ENCODE measurements around the gene GAL3ST3. TPM values are rescaled to one million over a fixed set of nuclear protein-coding genes. Genes with fewer than 3 reads are reported as not detected.

The GAL3ST3 gene
- total and polyA plus RNA-seq, 2 donors (not counting 1 experiment from before 2014, with no cell fraction given) = not detected

DNA sequence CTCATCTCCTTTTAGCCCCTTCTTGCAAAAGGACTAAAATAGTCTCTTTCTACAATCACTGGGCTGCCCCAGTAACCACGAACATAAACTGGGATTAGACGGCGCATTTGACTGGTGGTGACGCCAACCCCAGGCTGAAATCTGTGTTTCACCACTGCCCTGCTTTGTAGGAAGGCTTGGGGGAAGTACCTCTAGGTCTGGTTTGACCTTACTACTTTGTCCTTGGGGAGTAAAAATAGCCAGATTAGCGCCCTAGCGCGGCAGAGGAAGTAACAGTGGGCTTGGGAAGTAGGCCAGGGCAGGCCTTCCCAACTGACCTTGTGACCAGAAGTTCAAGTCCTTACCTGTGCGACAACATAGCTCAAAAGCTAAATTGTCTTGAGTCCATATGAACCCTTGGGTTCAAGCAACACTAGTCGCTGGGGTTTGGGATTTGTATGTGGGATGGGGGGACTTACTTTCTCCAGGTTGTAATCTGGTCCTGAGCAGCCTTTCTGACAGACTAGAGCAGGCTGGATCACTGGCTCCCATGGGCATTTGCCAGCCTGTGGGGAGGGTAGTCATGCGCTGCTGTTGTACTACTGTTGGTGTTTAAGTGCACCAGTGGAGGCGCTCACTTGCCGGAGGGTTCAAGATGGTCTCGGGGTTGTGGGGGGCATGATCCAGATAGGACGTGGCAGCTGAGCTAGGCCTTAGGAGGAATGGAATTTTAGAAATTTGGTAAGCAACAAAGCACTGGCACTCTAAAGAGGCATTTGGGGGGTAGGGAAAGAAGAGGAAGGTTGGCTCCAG, 20.2 kb upstream of the GAL3ST3 start:
- Histone ChIP-seq H3K27me3 (ENCODE audit: control insufficient read depth, insufficient read depth, low read length) (no peaks in the 10 kb centered on the region), H3K9ac (ENCODE audit: insufficient read depth, low read length) (peak overlapping the region; percentile 69), H3K4me1 (ENCODE audit: control insufficient read depth, extremely low read depth, insufficient read depth, low read length) (peaks cover 18% of the 10 kb centered on the region), H3K4me3 (replicated peaks in 1 of 4; ENCODE audit: control extremely low read depth in 1 of 4, insufficient read depth in 1 of 4, low read depth in 3 of 4, low read length in 4 of 4) (peak overlapping the region; percentile 27 to 64 (median 41)), H3K79me2 (ENCODE audit: control insufficient read depth, insufficient read depth, low read length) (peaks cover 22% of the 10 kb centered on the region), H3K9me3 (ENCODE audit: control insufficient read depth, insufficient read depth, low read depth, low read length) (no peaks in the 10 kb centered on the region), H3K36me3 (ENCODE audit: control insufficient read depth, insufficient read depth, low read length) (peaks cover 21% of the 10 kb centered on the region), H3K4me2 (ENCODE audit: extremely low read depth, insufficient read depth, low read length) (peak overlapping the region; percentile 80), H3K27ac (ENCODE audit: insufficient read depth, low read length) (peak overlapping the region; percentile 84), H2AFZ (ENCODE audit: low read length) (no peak overlapping the region), H4K20me1 (ENCODE audit: control insufficient read depth, extremely low read depth, insufficient read depth, low read length) (peaks cover 2% of the 10 kb centered on the region)
- peak; percentile 34 to 64 for DNase-seq (ENCODE audit: low read depth in 2 of 2)
- TF ChIP-seq, protein P1, sequence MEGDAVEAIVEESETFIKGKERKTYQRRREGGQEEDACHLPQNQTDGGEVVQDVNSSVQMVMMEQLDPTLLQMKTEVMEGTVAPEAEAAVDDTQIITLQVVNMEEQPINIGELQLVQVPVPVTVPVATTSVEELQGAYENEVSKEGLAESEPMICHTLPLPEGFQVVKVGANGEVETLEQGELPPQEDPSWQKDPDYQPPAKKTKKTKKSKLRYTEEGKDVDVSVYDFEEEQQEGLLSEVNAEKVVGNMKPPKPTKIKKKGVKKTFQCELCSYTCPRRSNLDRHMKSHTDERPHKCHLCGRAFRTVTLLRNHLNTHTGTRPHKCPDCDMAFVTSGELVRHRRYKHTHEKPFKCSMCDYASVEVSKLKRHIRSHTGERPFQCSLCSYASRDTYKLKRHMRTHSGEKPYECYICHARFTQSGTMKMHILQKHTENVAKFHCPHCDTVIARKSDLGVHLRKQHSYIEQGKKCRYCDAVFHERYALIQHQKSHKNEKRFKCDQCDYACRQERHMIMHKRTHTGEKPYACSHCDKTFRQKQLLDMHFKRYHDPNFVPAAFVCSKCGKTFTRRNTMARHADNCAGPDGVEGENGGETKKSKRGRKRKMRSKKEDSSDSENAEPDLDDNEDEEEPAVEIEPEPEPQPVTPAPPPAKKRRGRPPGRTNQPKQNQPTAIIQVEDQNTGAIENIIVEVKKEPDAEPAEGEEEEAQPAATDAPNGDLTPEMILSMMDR (conservative IDR thresholded peaks at IDR 0.05 in 1 of 2, IDR thresholded peaks at IDR 0.05 in 1 of 2; ENCODE audit: low read depth in 1 of 2, low read length in 2 of 2) = peak; percentile 15 to 22
- TF ChIP-seq EZH2 (IDR thresholded peaks at IDR 0.05; ENCODE audit: low read length, missing control alignments) = no peak

DNA sequence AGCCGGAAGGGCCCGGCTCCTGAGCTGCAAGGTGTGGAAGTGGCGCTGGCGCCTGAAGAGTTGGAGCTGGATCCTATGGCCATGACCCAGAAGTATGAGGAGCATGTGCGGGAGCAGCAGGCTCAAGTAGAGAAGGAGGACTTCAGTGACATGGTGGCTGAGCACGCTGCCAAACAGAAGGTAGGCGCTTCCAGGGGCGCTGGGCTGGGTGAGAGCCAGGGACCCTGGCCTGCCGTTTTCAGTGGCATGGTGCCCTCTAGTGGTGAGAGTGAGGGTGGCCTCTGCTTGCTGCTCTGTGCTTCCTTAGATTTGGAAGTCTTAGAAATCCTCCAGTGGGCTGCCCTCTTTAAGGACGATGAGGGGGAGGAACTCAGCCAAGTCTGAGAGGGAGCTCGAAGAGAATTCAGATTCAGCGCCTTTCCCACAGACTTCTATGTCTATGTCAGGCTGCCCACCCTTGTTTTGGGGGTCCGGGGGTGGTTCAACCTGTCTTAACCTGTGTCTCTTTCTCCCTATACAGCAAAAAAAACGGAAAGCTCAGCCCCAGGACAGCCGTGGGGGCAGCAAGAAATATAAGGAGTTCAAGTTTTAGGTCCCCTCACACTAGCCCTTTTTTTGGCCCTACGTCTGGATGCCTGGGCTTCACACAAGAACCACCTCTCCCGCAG, 19.3 kb upstream of the GAL3ST3 start:
- no peak overlapping the region for H3K4me3 ChIP-seq (replicated peaks in 1 of 4; ENCODE audit: control extremely low read depth in 1 of 4, insufficient read depth in 1 of 4, low read depth in 3 of 4, low read length in 4 of 4)
- peaks cover 22% of the 10 kb centered on the region for H3K79me2 ChIP-seq (ENCODE audit: control insufficient read depth, insufficient read depth, low read length)
- H3K36me3 ChIP-seq (ENCODE audit: control insufficient read depth, insufficient read depth, low read length) = peaks cover 22% of the 10 kb centered on the region
- H3K27ac ChIP-seq (ENCODE audit: insufficient read depth, low read length) = peak overlapping the region; percentile 84
- TF ChIP-seq, protein P1 (conservative IDR thresholded peaks at IDR 0.05 in 1 of 2, IDR thresholded peaks at IDR 0.05 in 1 of 2; ENCODE audit: low read depth in 1 of 2, low read length in 2 of 2) = peak; percentile 79 to 91
- no peak for TF ChIP-seq EZH2 (IDR thresholded peaks at IDR 0.05; ENCODE audit: low read length, missing control alignments)
- DNase-seq (ENCODE audit: low read depth in 2 of 2) = peak; percentile 59 to 67
- no peaks in the 10 kb centered on the region for H3K27me3 ChIP-seq (ENCODE audit: control insufficient read depth, insufficient read depth, low read length)
- H4K20me1 ChIP-seq (ENCODE audit: control insufficient read depth, extremely low read depth, insufficient read depth, low read length) = peaks cover 2% of the 10 kb centered on the region
- H3K9me3 ChIP-seq (ENCODE audit: control insufficient read depth, insufficient read depth, low read depth, low read length) = no peaks in the 10 kb centered on the region
- H3K4me2 ChIP-seq (ENCODE audit: extremely low read depth, insufficient read depth, low read length) = no peak overlapping the region
- H2AFZ ChIP-seq (ENCODE audit: low read length) = no peak overlapping the region
- H3K4me1 ChIP-seq (ENCODE audit: control insufficient read depth, extremely low read depth, insufficient read depth, low read length) = peaks cover 18% of the 10 kb centered on the region
- H3K9ac ChIP-seq (ENCODE audit: insufficient read depth, low read length) = no peak overlapping the region

DNA sequence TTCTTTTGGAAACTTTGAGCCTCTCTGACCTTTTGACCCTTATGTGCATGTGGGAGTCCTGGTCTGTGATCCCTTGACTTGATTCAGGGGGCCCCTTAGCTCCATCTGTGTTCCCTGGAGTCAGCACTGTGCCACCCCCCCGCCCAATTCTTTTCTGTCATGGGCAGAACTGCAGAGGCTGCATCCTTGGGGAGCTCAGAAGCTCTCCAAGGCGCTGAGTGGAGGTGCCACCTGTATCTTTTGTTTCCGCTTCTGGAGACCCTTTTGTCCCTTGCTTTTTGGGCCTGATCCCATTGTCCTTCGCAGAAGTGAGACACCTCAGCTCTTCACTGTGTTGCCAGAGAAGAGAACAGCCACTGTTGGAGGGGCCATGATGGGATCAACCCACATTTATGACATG, 18.7 kb upstream of the GAL3ST3 start:
- Histone ChIP-seq H3K9ac (ENCODE audit: insufficient read depth, low read length) (no peak overlapping the region), H3K4me1 (ENCODE audit: control insufficient read depth, extremely low read depth, insufficient read depth, low read length) (peaks cover 18% of the 10 kb centered on the region), H3K4me2 (ENCODE audit: extremely low read depth, insufficient read depth, low read length) (no peak overlapping the region), H2AFZ (ENCODE audit: low read length) (no peak overlapping the region), H3K27me3 (ENCODE audit: control insufficient read depth, insufficient read depth, low read length) (no peaks in the 10 kb centered on the region), H3K4me3 (replicated peaks in 1 of 4; ENCODE audit: control extremely low read depth in 1 of 4, insufficient read depth in 1 of 4, low read depth in 3 of 4, low read length in 4 of 4) (no peak overlapping the region), H3K27ac (ENCODE audit: insufficient read depth, low read length) (no peak overlapping the region), H3K79me2 (ENCODE audit: control insufficient read depth, insufficient read depth, low read length) (peaks cover 17% of the 10 kb centered on the region), H4K20me1 (ENCODE audit: control insufficient read depth, extremely low read depth, insufficient read depth, low read length) (peaks cover 2% of the 10 kb centered on the region), H3K9me3 (ENCODE audit: control insufficient read depth, insufficient read depth, low read depth, low read length) (no peaks in the 10 kb centered on the region), H3K36me3 (ENCODE audit: control insufficient read depth, insufficient read depth, low read length) (peaks cover 24% of the 10 kb centered on the region)
- no peak for TF ChIP-seq EZH2 (IDR thresholded peaks at IDR 0.05; ENCODE audit: low read length, missing control alignments)
- TF ChIP-seq, protein P1 (conservative IDR thresholded peaks at IDR 0.05 in 1 of 2, IDR thresholded peaks at IDR 0.05 in 1 of 2; ENCODE audit: low read depth in 1 of 2, low read length in 2 of 2) = no peak
- no peak for DNase-seq (ENCODE audit: low read depth in 2 of 2)
